Neural progenitor cell (in vitro differentiated cells): ENCODE measurements around the gene PLEKHG5. TPM values are rescaled to one million over a fixed set of nuclear protein-coding genes. Genes with fewer than 3 reads are reported as not detected.

Experiments
- DNase-seq: peaks from one replicate; pipeline ENCODE4 v3.0.0-alpha.2; 2016; ENCODE audit warnings: low spot score
- H2AFZ ChIP-seq: fragments of 200-600 bp; sonication (generic); replicated peaks from 2 replicates; pipeline ENCODE4 v1.6.1; 2016; ENCODE audit warnings: antibody characterized with exemption
- H3F3A ChIP-seq: fragments of 200-600 bp; sonication (generic); 2 replicates; pipeline ENCODE4 v1.6.1; 2016; ENCODE audit warnings: antibody characterized with exemption, low read depth
- H3K27ac ChIP-seq: fragments of 200-600 bp; sonication (generic); 2 replicates; pipeline ENCODE4 v1.5.1; 2016; ENCODE audit warnings: mild to moderate bottlenecking
- H3K27me3 ChIP-seq: fragments of 200-600 bp; sonication (generic); 2 replicates; pipeline ENCODE4 v1.6.1; 2016; ENCODE audit warnings: mild to moderate bottlenecking, moderate library complexity
- H3K36me3 ChIP-seq: fragments of 200-600 bp; sonication (generic); 2 replicates; pipeline ENCODE4 v1.5.1; 2016
- H3K4me1 ChIP-seq: fragments of 200-600 bp; sonication (generic); 2 replicates; pipeline ENCODE4 v1.6.1; 2016; ENCODE audit warnings: mixed run types
- H3K4me2 ChIP-seq: fragments of 200-600 bp; sonication (generic); 2 replicates; pipeline ENCODE4 v1.6.1; 2016
- H3K4me3 ChIP-seq: fragments of 200-600 bp; sonication (generic); 2 replicates; pipeline ENCODE4 v1.5.1; 2016
- H3K79me2 ChIP-seq: fragments of 200-600 bp; sonication (generic); 2 replicates; pipeline ENCODE4 v1.6.1; 2016; ENCODE audit warnings: low read depth
- H3K9ac ChIP-seq: fragments of 200-600 bp; sonication (generic); 2 replicates; pipeline ENCODE4 v1.6.1; 2016
- H3K9me3 ChIP-seq: fragments of 200-600 bp; sonication (generic); 2 replicates; pipeline ENCODE4 v1.5.1; 2016; ENCODE audit warnings: low read depth
- H4K20me1 ChIP-seq: fragments of 200-600 bp; sonication (generic); 2 replicates; pipeline ENCODE4 v1.6.1; 2016; ENCODE audit warnings: low read depth
- H3K27ac Mint-ChIP-seq: 3 replicates; pipeline ENCODE4 v1.8.0; 2021; ENCODE audit warnings: mixed read lengths
- H3K27me3 Mint-ChIP-seq: 2 replicates; pipeline ENCODE4 v1.8.0; 2022; ENCODE audit warnings: low read depth, mild to moderate bottlenecking, inconsistent platforms, moderate library complexity, mixed read lengths; ENCODE audit not compliant: insufficient read depth
- H3K36me3 Mint-ChIP-seq: 3 replicates; pipeline ENCODE4 v1.8.0; 2021; ENCODE audit warnings: mixed read lengths
- H3K4me1 Mint-ChIP-seq: 3 replicates; pipeline ENCODE4 v1.8.0; 2021; ENCODE audit warnings: mixed read lengths
- H3K4me3 Mint-ChIP-seq: 3 replicates; pipeline ENCODE4 v1.8.0; 2021; ENCODE audit warnings: mild to moderate bottlenecking, moderate library complexity, mixed read lengths
- H3K9me3 Mint-ChIP-seq: 3 replicates; pipeline ENCODE4 v1.8.0; 2020; ENCODE audit warnings: mixed read lengths
- EZH2 ChIP-seq: fragments of 200-600 bp; sonication (generic); IDR thresholded peaks from 2 replicates; pipeline ENCODE4 v1.6.1; 2017; ENCODE audit warnings: antibody characterized with exemption, mild to moderate bottlenecking, moderate library complexity
- EZH2phosphoT487 ChIP-seq: fragments of 200-600 bp; sonication (generic); IDR thresholded peaks from 2 replicates; pipeline ENCODE4 v1.6.1; 2017; ENCODE audit warnings: antibody characterized with exemption
- total RNA-seq: library from RNA; depleted of rRNA; stranded (reverse); fragments of >200 nt; gene quantifications from 2 replicates; pipeline ENCODE4 v1.2.3, GENCODE V29; 2015; ENCODE audit warnings: low replicate concordance
- TF ChIP-seq, protein P1 (sequence below): fragments of 200-600 bp; sonication (generic); IDR thresholded peaks from 2 replicates; pipeline ENCODE4 v1.5.1; 2017; ENCODE audit warnings: antibody characterized with exemption, mild to moderate bottlenecking

Gene PLEKHG5
- total RNA-seq, 1 donor from 2014 or later, result 7.4 TPM

DNA sequence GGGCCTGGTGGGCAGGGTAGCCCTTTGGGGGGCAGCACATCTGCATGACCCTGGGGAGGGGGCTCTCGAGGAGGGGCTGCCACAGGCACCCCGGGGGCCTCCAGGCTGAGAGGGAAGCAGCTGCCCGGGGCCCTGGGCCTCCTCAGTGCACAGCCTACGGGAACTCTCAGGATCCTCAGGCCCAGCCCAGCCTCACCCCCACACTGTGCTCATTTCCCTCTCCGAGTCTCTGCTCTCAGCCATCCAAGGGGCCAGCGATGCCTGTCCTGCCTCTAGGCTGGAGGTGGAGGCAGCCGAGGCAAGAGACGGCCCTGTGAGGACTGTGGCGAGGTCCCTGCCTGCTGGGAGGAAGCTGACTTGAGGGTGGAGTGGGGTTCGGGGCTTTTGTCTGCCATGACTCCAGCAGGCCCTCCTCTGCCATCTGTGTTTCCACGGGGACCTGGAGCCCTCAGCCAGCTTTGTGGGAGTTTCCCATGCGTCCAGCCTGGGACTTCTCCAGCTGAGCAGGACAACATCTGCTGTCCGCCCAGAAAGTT, 7.2 kb upstream of the PLEKHG5 start:
- Histone ChIP-seq H4K20me1 (peaks cover 14% of the 10 kb centered on the region), H3K27me3 (peaks cover 38% of the 10 kb centered on the region), H3F3A (peaks cover 19% of the 10 kb centered on the region), H3K4me2 (no peak overlapping the region), H3K27ac (no peak overlapping the region), H3K9me3 (no peaks in the 10 kb centered on the region), H3K79me2 (no peaks in the 10 kb centered on the region), H3K36me3 (no peaks in the 10 kb centered on the region), H3K4me1 (peaks cover 25% of the 10 kb centered on the region), H2AFZ (no peak overlapping the region), H3K9ac (no peak overlapping the region), H3K4me3 (no peak overlapping the region)
- no peak for DNase-seq
- no peak for TF ChIP-seq EZH2
- TF ChIP-seq EZH2phosphoT487, result no peak
- TF ChIP-seq, protein P1, sequence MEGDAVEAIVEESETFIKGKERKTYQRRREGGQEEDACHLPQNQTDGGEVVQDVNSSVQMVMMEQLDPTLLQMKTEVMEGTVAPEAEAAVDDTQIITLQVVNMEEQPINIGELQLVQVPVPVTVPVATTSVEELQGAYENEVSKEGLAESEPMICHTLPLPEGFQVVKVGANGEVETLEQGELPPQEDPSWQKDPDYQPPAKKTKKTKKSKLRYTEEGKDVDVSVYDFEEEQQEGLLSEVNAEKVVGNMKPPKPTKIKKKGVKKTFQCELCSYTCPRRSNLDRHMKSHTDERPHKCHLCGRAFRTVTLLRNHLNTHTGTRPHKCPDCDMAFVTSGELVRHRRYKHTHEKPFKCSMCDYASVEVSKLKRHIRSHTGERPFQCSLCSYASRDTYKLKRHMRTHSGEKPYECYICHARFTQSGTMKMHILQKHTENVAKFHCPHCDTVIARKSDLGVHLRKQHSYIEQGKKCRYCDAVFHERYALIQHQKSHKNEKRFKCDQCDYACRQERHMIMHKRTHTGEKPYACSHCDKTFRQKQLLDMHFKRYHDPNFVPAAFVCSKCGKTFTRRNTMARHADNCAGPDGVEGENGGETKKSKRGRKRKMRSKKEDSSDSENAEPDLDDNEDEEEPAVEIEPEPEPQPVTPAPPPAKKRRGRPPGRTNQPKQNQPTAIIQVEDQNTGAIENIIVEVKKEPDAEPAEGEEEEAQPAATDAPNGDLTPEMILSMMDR, result no peak
- peak overlapping the region; percentile 87 for H3K4me3 Mint-ChIP-seq
- no peaks in the 10 kb centered on the region for H3K36me3 Mint-ChIP-seq
- no peaks in the 10 kb centered on the region for H3K9me3 Mint-ChIP-seq
- peaks cover 31% of the 10 kb centered on the region for H3K4me1 Mint-ChIP-seq
- peak overlapping the region; percentile 60 for H3K27ac Mint-ChIP-seq
- H3K27me3 Mint-ChIP-seq, result peaks cover 8% of the 10 kb centered on the region

DNA sequence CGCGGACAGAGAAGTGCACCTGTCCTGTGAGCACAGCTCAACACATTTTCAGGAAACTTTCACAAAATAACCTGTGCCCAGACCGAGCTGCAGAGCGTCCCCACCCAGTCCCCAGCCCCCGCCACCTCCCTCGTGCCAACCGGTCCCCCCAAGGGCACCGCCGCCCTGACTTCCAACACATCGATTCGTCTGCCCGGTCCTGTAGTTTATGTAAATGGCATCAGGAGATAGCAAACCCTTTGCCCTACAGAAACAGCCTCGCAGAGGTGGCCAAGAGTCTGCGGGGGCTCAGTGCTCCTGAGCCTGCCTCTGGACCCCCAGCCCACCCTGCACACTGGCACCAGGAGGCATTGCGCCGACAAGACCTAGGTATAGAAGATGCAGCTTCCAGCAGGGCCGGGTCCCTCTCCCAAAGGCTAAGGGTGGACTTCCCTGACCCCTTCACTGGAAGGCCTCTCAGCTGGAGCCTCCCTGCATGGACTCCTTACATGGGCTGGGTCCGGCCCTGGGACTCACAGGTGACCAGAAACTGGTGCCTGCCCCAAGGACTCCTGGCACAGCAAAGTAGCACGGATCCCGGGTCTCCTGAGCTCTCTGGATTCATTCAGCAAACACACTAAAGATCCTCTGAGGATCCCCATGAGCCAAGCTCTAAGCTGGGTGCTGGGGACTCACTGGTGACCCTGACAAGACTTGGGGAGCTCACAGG, 6.6 kb upstream of the PLEKHG5 start:
- H3K4me1 Mint-ChIP-seq, result peaks cover 31% of the 10 kb centered on the region
- H3F3A ChIP-seq, result peaks cover 19% of the 10 kb centered on the region
- peaks cover 38% of the 10 kb centered on the region for H3K27me3 ChIP-seq
- H4K20me1 ChIP-seq, result peaks cover 14% of the 10 kb centered on the region
- DNase-seq, result no peak
- no peaks in the 10 kb centered on the region for H3K36me3 Mint-ChIP-seq
- H3K4me1 ChIP-seq, result peaks cover 25% of the 10 kb centered on the region
- H3K79me2 ChIP-seq, result no peaks in the 10 kb centered on the region
- peak overlapping the region; percentile 89 for H3K4me3 ChIP-seq
- H3K27ac Mint-ChIP-seq, result peak overlapping the region; percentile 82
- TF ChIP-seq EZH2phosphoT487 (no peak), EZH2 (no peak)
- TF ChIP-seq, protein P1, result no peak
- H3K27me3 Mint-ChIP-seq, result peaks cover 8% of the 10 kb centered on the region
- H3K4me3 Mint-ChIP-seq, result peak overlapping the region; percentile 87
- no peaks in the 10 kb centered on the region for H3K9me3 Mint-ChIP-seq
- no peak overlapping the region for H3K27ac ChIP-seq
- no peak overlapping the region for H3K9ac ChIP-seq
- H3K4me2 ChIP-seq, result peak overlapping the region; percentile 100
- no peak overlapping the region for H2AFZ ChIP-seq
- no peaks in the 10 kb centered on the region for H3K9me3 ChIP-seq
- no peaks in the 10 kb centered on the region for H3K36me3 ChIP-seq

DNA sequence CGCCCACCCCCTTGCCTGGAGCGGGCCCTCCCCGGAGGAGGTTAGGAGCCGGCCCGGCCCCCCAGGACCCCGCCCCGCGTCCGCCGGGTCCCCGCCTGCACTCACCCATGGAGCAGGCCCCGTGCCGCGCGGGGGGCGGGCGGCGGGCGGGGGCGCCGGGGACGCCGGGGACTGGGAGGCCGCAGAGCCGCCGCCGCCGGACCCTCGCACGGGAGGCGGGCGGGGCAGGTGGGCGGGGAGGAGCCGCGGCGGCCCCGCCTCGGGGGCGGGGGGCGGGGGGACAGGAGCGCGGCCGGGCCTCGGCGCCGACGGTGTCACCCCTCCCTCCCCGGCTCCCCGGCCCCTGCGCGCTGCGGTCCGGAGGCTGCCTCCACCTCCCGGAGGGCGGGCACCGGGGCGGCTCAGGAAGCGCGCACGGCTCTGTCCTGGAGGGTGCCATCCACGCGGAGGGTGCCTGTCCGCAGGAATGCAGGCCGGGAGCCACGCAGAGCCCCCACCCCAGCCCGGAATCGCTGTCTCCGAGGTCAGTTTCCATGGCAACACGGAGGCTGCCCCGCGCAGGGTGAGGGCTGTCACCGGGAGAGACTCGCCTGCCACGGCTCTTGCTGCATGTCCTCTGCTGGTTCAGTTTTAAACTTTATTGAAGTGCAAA, 5.9 kb upstream of the PLEKHG5 start:
- no peak for TF ChIP-seq EZH2
- no peak for TF ChIP-seq EZH2phosphoT487
- TF ChIP-seq, protein P1, result no peak

More for the DNA sequence above, 5.9 kb upstream of the PLEKHG5 start:
- Mint-ChIP-seq H3K27ac (peak overlapping the region; percentile 82), H3K9me3 (no peaks in the 10 kb centered on the region), H3K27me3 (peaks cover 8% of the 10 kb centered on the region), H3K4me1 (peaks cover 31% of the 10 kb centered on the region), H3K4me3 (peak overlapping the region; percentile 87), H3K36me3 (no peaks in the 10 kb centered on the region)
- Histone ChIP-seq H3K9ac (no peak overlapping the region), H3K36me3 (no peaks in the 10 kb centered on the region), H3K4me2 (peak overlapping the region; percentile 100), H3F3A (peaks cover 19% of the 10 kb centered on the region), H3K9me3 (no peaks in the 10 kb centered on the region), H2AFZ (peak overlapping the region; percentile 50), H3K4me3 (peak overlapping the region; percentile 89), H3K79me2 (no peaks in the 10 kb centered on the region), H3K27ac (no peak overlapping the region), H3K27me3 (peaks cover 38% of the 10 kb centered on the region), H3K4me1 (peaks cover 25% of the 10 kb centered on the region), H4K20me1 (peaks cover 14% of the 10 kb centered on the region)
- DNase-seq, result peak; percentile 92
